Skeletal muscle satellite cell (primary cell): ENCODE measurements around the gene STAC3.

Source experiments
- H3K27me3 ChIP-seq: 2 replicates; pipeline ENCODE4 v1.7.0; 2013; ENCODE audit warnings: low read length; ENCODE audit not compliant: control insufficient read depth, insufficient read depth
- H3K36me3 ChIP-seq: 2 replicates; pipeline ENCODE4 v1.7.0; 2013; ENCODE audit warnings: mild to moderate bottlenecking, control low read depth, low read length; ENCODE audit not compliant: insufficient read depth
- H3K4me1 ChIP-seq: 2 replicates; pipeline ENCODE4 v1.7.0; 2013; ENCODE audit warnings: low read length; ENCODE audit not compliant: control insufficient read depth, insufficient read depth
- H3K4me2 ChIP-seq: 2 replicates; pipeline ENCODE4 v1.7.0; 2013; ENCODE audit warnings: mild to moderate bottlenecking, low read length
- H3K4me3 ChIP-seq: 2 replicates; pipeline ENCODE4 v1.7.0; 2013; ENCODE audit warnings: low read length
- H3K9ac ChIP-seq: 2 replicates; pipeline ENCODE4 v1.7.0; 2013; ENCODE audit warnings: mild to moderate bottlenecking, low read depth, low read length, moderate library complexity
- H3K9me3 ChIP-seq: replicated peaks from 2 replicates; pipeline ENCODE4 v1.7.0; 2013; ENCODE audit warnings: mild to moderate bottlenecking, control low read depth, low read length

Gene STAC3

GRCh38 chr12:57210926-57211692 is 39.9 kb downstream of the STAC3 start:
- Histone ChIP-seq H3K9me3 (no peaks in the 10 kb centered on the region), H3K27me3 (no peaks in the 10 kb centered on the region), H3K4me3 (no peak overlapping the region), H3K4me2 (no peak overlapping the region), H3K9ac (no peak overlapping the region), H3K4me1 (peaks cover 34% of the 10 kb centered on the region), H3K36me3 (peaks cover 70% of the 10 kb centered on the region)

DNA sequence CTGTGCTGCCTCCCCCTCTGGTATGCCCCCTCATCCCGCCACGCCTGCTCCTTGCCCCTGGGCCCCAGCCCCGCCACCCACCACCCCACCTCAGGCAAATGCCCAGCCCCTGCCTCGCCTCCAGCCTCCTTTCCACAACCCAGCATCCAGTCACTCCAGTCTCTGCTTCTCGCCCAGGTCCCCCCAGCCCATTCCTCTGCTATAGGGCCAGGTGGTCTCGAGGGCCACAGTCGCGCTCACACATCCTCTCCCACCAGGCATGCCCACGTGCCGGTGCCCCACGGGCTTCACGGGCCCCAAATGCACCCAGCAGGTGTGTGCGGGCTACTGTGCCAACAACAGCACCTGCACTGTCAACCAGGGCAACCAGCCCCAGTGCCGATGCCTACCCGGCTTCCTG is 40.5 kb downstream of the STAC3 start:
- Histone ChIP-seq H3K4me3 (no peak overlapping the region), H3K9ac (no peak overlapping the region), H3K4me1 (peaks cover 28% of the 10 kb centered on the region), H3K36me3 (peaks cover 76% of the 10 kb centered on the region), H3K27me3 (no peaks in the 10 kb centered on the region), H3K4me2 (no peak overlapping the region), H3K9me3 (no peaks in the 10 kb centered on the region)

- H3K9me3 ChIP-seq: no peaks in the 10 kb centered on the region
- peaks cover 82% of the 10 kb centered on the region for H3K36me3 ChIP-seq
- no peak overlapping the region for H3K4me3 ChIP-seq
- H3K4me2 ChIP-seq: no peak overlapping the region
- no peaks in the 10 kb centered on the region for H3K27me3 ChIP-seq
- H3K4me1 ChIP-seq: peaks cover 25% of the 10 kb centered on the region
- no peak overlapping the region for H3K9ac ChIP-seq
Observed at GRCh38 chr12:57209916-57210315, 41.1 kb downstream of the STAC3 start.

GRCh38 chr12:57208631-57209282 is 42.2 kb downstream of the STAC3 start:
- peaks cover 24% of the 10 kb centered on the region for H3K4me1 ChIP-seq
- H3K4me2 ChIP-seq: no peak overlapping the region
- no peak overlapping the region for H3K9ac ChIP-seq
- no peaks in the 10 kb centered on the region for H3K9me3 ChIP-seq
- peaks cover 88% of the 10 kb centered on the region for H3K36me3 ChIP-seq
- no peak overlapping the region for H3K4me3 ChIP-seq
- no peaks in the 10 kb centered on the region for H3K27me3 ChIP-seq

DNA sequence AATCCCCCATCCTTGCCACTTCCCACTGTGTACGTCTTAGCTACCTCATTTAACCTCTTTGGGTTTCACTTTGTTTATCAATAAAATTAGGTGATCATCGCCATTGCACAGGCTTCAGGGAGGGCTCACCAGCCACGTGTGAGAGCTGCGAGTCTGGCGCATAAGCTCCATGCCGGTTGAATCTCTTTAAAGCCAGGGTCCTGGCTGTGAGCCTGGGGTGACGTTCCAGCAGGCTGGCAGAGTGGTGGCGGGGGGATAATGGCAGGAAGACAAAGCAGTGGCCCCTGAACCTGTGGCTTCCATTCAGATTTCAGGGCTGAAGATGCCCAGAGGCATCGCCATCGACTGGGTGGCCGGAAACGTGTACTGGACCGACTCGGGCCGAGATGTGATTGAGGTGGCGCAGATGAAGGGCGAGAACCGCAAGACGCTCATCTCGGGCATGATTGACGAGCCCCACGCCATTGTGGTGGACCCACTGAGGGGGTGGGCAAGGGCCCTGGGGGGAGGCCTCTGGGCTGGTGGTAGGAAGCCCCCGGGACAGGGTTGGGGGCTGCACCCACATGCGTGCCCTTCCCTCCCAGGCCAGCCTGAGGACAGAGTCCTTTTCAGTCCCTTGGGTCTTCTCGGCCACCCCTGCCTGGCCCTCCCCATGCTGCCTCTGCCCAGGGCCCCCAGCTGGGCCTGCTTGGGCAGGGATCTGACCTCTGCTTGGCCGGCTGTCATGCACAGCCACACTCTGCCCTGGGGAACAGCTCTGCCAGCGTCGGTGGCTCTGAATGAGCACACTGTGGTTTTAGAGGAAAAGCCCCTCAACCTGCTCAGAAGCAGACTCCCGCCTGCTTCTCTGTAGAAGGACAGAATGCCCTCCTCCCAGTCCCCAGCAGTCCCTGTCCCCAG is 43.0 kb downstream of the STAC3 start:
- Histone ChIP-seq H3K4me3 (no peak overlapping the region), H3K36me3 (peaks cover 91% of the 10 kb centered on the region), H3K9ac (no peak overlapping the region), H3K4me2 (no peak overlapping the region), H3K9me3 (no peaks in the 10 kb centered on the region), H3K4me1 (peaks cover 18% of the 10 kb centered on the region), H3K27me3 (no peaks in the 10 kb centered on the region)

DNA sequence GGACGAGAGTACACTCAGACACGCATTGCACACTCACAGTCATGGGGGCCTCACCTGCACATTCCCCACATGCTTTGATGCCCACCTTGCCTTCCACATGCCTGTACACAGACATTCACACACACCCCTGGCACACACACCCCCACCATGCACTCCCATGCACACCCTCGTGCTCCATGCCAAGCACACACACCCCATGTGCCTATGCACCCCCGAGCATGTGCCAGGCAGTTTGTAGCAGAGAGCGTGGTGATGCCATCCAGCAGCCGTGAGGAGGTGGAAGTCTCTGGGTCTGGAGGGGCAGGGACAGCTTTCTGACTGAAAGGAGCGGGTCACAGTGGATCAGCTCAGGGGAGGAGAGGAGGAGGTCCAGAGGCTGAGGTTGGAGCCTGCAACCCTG is 45.1 kb downstream of the STAC3 start:
- no peak overlapping the region for H3K9ac ChIP-seq
- no peaks in the 10 kb centered on the region for H3K27me3 ChIP-seq
- H3K36me3 ChIP-seq: peaks cover 93% of the 10 kb centered on the region
- H3K4me2 ChIP-seq: no peak overlapping the region
- peaks cover 7% of the 10 kb centered on the region for H3K4me1 ChIP-seq
- no peak overlapping the region for H3K4me3 ChIP-seq
- H3K9me3 ChIP-seq: no peaks in the 10 kb centered on the region

GRCh38 chr12:57205186-57205585 is 45.8 kb downstream of the STAC3 start:
- no peaks in the 10 kb centered on the region for H3K27me3 ChIP-seq
- no peak overlapping the region for H3K4me3 ChIP-seq
- no peak overlapping the region for H3K9ac ChIP-seq
- peaks cover 92% of the 10 kb centered on the region for H3K36me3 ChIP-seq
- H3K4me1 ChIP-seq: peaks cover 7% of the 10 kb centered on the region
- H3K9me3 ChIP-seq: no peaks in the 10 kb centered on the region
- no peak overlapping the region for H3K4me2 ChIP-seq

DNA sequence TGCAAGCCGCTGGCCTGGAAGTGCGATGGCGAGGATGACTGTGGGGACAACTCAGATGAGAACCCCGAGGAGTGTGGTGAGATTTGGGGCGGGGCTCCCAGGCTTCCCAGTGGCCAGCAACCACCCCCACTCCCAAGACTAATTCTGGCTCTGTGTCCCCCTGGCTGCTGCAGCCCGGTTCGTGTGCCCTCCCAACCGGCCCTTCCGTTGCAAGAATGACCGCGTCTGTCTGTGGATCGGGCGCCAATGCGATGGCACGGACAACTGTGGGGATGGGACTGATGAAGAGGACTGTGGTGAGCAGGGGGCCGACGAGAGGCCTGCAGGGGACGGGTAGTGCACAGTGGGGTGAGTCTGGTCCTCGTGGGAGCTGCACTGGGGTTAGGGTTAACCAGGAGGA is 46.5 kb downstream of the STAC3 start:
- Histone ChIP-seq H3K27me3 (no peaks in the 10 kb centered on the region), H3K36me3 (peaks cover 92% of the 10 kb centered on the region), H3K9me3 (no peaks in the 10 kb centered on the region), H3K4me2 (no peak overlapping the region), H3K9ac (no peak overlapping the region), H3K4me1 (peaks cover 7% of the 10 kb centered on the region), H3K4me3 (no peak overlapping the region)

DNA sequence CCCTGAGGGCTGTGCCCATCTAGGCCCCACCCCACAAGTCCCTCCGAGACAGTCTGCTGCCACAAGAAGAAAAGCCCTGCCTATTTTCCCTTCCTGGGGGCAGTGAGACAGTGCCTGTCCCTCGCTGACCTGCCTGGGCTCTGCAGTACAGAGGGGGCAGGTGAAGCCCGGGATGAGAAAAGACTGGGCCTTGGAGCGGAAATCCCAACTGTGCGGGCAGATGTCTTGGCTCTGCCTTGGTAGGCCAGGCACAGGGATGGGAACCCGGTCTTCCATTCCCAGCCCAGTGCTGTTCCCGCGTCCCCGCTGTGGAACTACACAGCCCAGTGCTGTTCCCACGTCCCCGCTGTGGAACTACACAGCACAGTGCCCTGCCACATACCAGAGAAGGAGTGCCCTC is 47.2 kb downstream of the STAC3 start:
- H3K36me3 ChIP-seq: peaks cover 92% of the 10 kb centered on the region
- H3K27me3 ChIP-seq: no peaks in the 10 kb centered on the region
- H3K9ac ChIP-seq: no peak overlapping the region
- H3K4me1 ChIP-seq: peaks cover 6% of the 10 kb centered on the region
- no peaks in the 10 kb centered on the region for H3K9me3 ChIP-seq
- no peak overlapping the region for H3K4me3 ChIP-seq
- no peak overlapping the region for H3K4me2 ChIP-seq

DNA sequence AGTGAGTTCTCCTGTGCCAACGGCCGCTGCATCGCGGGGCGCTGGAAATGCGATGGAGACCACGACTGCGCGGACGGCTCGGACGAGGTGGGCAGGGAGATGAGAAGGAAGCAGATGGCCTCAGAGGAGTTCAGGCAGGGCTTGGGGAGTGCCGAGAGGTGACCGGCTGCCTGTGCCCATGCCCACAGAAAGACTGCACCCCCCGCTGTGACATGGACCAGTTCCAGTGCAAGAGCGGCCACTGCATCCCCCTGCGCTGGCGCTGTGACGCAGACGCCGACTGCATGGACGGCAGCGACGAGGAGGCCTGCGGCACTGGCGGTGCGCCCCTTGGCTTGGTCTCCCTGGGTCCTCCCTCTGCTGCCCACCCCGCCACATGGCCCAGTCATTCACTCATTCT is 47.8 kb downstream of the STAC3 start:
- Histone ChIP-seq H3K4me3 (no peak overlapping the region), H3K4me1 (peaks cover under 1% of the 10 kb centered on the region), H3K9me3 (no peaks in the 10 kb centered on the region), H3K27me3 (no peaks in the 10 kb centered on the region), H3K4me2 (no peak overlapping the region), H3K9ac (no peak overlapping the region), H3K36me3 (peaks cover 92% of the 10 kb centered on the region)

DNA sequence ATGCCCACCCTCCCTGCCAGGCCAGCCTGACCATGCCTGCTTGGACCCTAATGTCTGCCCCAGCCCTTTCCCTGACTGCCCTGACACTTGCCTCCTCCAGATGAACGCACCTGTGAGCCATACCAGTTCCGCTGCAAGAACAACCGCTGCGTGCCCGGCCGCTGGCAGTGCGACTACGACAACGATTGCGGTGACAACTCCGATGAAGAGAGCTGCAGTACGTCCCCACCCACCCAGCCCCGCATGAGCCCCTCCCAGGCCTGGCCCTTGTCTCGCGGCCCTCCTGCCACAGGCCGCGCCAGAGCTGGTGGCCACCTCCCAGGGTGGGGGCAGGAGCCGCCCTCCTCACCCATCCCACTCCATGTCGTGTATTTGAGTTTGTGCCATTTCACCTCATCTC is 48.7 kb downstream of the STAC3 start:
- H3K4me3 ChIP-seq: no peak overlapping the region
- H3K9ac ChIP-seq: no peak overlapping the region
- no peaks in the 10 kb centered on the region for H3K27me3 ChIP-seq
- peaks cover 92% of the 10 kb centered on the region for H3K36me3 ChIP-seq
- no peaks in the 10 kb centered on the region for H3K4me1 ChIP-seq
- H3K4me2 ChIP-seq: no peak overlapping the region
- H3K9me3 ChIP-seq: no peaks in the 10 kb centered on the region
